ENCODE measurements around the gene CYTH4.

- TF ChIP-seq POLR2A (IDR thresholded peaks at IDR 0.05) (no peak), CTCF (IDR thresholded peaks at IDR 0.05) (no peak)
Observed at GRCh38 chr22:37318364-37319109, 36.2 kb downstream of the CYTH4 start.

Data from ovary (tissue), 3 donors.